Fibroblast of pulmonary artery (primary cell): ENCODE measurements around the gene LGALS4.
"Not testable (repeated sequence)": the region's sequence is repeated elsewhere in the genome, so short reads cannot be mapped to it uniquely, and the experiment has no call there.

Experiments
- DNase-seq: peaks from one replicate; pipeline ENCODE4 v3.0.0-alpha.2; 2010; ENCODE audit warnings: low read depth
- H3K4me3 ChIP-seq: replicated peaks from 2 replicates; pipeline ENCODE4 v1.5.1; 2011; ENCODE audit warnings: low read depth, mild to moderate bottlenecking, control low read depth, low read length, moderate library complexity
- CTCF ChIP-seq: IDR thresholded peaks from 2 replicates; pipeline ENCODE4 v1.5.1; 2011; ENCODE audit warnings: mild to moderate bottlenecking, control low read depth, low read length, inconsistent platforms; ENCODE audit errors: missing control alignments

Gene LGALS4

GRCh38 chr19:38812841-38813320, at the start of gene LGALS4:
TSS of gene LGALS4 (minus strand) at chr19:38812945. CDS start at chr19:38812886, 59 bp downstream.
- no peak for TF ChIP-seq CTCF
- no peak within 1 kb of the TSS for H3K4me3 ChIP-seq
- no peak for DNase-seq

GRCh38 chr19:38861368-38861767, 48.6 kb upstream of the LGALS4 start:
- no peak overlapping the region for H3K4me3 ChIP-seq
- TF ChIP-seq CTCF = no peak
- no peak for DNase-seq

- DNase-seq, H3K4me3 ChIP-seq: not testable (repeated sequence)
Measured at GRCh38 chr19:38859631-38860204, 47.0 kb upstream of the LGALS4 start.

- no peak for TF ChIP-seq CTCF
- H3K4me3 ChIP-seq = no peak overlapping the region
- DNase-seq = no peak
Measured at GRCh38 chr19:38856813-38857212, 44.1 kb upstream of the LGALS4 start.

GRCh38 chr19:38855751-38856150, 43.0 kb upstream of the LGALS4 start:
- DNase-seq, H3K4me3 ChIP-seq: not testable (repeated sequence)

- H3K4me3 ChIP-seq, DNase-seq: not testable (repeated sequence)
Measured at GRCh38 chr19:38854961-38855360, 42.2 kb upstream of the LGALS4 start.

GRCh38 chr19:38853214-38853613, 40.5 kb upstream of the LGALS4 start:
- peak overlapping the region; percentile 84 for H3K4me3 ChIP-seq
- TF ChIP-seq CTCF = no peak
- DNase-seq = no peak

- no peak for TF ChIP-seq CTCF
- H3K4me3 ChIP-seq = peak overlapping the region; percentile 84
- peak; percentile 52 for DNase-seq
Measured at GRCh38 chr19:38852231-38853044, 39.7 kb upstream of the LGALS4 start.
